Hematopoietic multipotent progenitor cell treated with erythropoietin and hydrocortisone succinate and interleukin-3 and kit ligand, for 15 days (in vitro differentiated cells): Measurements from ENCODE around the gene EMID1.
A peak's percentile ranks its signal among the peaks of the same experiment; 100 is the strongest.

ENCODE experiments used
- DNase-seq: peaks from one replicate; pipeline ENCODE4 v3.0.0-alpha.2; 2015; ENCODE audit warnings: low spot score

Gene EMID1

DNA sequence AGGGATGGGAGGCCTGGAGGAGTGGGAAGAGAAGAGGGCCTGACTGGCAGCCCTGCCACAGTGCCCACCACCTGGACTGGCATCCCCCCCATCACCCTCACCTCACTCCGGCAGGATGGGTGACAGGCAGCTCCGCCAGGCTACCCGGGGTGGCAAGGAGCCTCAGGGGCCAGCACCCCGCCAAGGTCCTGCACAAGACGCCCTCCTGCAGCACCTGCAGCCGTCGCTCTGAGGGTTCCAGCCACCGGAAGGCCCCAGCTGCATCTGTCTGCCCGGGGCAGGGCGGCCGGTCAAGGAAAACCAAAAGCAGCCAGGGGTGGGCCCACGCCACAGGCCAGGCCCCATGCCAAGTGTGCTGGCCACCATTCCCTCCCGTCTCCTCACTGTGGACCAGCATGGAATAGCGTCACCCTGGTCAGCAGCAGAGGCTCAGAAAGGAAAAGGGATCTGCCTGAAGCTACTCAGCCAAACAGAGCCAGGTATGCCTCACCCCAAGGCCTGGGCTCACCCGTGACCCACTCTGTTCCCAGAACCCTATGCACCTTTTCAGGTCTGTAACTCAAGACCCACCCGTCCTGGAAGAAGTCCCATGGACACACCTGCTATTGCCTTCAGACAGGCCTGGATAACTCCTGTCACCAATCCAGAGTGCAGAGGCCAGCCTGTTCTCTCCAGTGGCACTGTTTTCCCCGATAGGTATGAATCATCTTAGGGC lies 55.1 kb downstream of the EMID1 start:
- no peak for DNase-seq

DNA sequence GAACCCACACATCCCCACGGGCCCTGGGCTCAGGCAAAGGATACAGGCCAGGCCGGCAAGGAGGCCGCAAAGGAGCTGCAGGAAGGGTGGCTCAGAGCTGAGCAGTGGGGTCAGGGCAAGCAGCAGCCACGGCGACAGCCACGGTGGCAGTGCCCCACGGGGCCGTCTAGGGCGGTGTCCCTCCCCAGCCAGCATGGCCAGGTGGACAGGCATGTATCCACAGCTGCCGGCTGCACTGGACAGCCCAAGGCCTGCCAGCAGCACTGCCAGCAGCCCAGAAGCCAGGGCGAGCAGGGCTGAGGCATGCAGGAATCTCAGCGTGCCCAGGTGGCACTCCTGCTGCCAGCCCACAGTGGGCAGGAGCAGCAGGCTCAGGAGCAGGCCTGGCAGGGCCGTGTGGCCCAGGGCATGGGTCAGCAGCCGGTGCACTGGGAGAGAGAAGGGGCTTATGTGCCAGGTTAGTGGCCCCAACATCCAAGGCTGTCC lies 58.1 kb downstream of the EMID1 start:
- no peak for DNase-seq

DNA sequence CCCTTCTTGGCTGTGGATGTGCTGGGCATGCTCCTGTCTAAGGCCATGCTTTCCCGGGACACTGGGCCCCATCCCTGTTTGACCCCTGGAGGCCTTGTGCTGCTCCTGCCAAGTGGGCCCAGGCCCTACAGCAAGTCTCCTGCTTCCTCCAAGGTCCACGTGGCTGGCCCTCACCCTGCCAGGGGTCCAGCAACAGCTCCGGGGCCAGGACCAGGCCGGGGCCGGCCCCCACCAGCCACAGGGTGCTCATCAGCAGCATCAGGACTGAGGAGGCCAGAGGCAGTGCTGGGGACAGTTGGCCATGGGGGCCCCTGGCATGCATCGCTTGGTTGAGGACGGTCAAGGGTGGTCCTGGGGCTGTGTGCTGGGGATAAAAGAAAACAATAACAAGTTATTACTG lies 59.6 kb downstream of the EMID1 start:
- no peak for DNase-seq

DNA sequence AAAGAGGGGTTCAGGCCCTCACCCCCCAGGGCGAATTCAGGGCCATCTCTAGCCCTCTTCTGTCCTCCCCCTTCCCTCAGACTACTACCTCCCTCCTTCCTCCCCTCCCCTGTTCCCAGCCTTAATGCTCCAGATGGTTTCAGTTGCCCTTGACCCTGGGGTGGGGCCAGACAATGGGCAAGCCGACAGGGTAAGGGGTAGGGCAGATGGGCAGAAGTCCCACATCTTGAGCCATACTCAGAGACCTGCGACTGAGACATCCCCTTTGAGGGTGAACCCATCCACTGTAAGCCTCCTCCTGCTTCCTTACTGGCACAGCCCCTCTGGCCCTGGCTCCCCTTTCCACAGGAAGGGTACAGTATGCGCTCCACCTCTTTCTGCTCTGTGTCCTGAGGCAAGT lies 60.2 kb downstream of the EMID1 start:
- DNase-seq: no peak

DNA sequence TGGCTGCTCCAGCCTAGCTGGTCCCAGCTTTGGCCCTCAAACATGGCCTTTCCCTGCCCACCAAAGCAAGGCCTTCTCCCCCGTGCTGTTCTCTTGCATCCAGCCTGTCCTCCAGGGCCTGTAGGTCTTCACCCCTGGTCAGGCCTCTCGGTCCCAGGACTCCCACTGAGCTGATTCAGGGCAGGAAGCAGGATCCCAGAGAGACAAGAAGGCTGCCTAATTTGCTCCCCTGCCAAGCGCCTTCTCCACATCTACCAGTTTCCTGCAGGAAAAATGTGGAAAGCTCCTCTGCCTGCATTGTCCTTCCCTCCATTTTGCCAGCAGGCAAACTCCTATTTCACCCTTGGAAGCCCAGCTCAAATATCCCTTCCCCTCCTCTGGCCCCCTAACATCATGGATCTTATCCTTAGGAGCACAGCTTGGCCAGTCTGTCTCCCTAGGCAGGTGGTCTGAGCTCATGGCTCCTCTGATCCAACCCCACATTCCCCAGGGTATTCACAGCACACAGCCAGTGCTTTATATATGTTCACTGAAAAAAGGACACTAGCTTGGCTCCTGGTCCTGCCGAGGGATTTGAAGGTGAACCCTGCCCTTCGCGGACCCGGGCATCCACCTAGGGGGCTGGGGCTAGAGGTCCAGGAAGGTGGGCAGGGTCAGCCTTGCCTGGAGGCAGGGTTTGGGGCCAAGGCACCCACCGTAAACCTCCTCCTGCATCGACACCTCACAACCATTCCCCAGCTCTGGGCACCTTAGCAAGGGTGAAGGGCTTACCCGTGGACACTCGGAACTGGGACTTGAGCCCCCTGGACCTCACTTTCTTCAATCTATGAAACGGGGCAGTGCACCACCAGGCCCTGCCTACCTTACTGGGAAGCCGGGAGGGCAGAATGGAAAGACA lies 61.1 kb downstream of the EMID1 start:
- DNase-seq: no peak

DNA sequence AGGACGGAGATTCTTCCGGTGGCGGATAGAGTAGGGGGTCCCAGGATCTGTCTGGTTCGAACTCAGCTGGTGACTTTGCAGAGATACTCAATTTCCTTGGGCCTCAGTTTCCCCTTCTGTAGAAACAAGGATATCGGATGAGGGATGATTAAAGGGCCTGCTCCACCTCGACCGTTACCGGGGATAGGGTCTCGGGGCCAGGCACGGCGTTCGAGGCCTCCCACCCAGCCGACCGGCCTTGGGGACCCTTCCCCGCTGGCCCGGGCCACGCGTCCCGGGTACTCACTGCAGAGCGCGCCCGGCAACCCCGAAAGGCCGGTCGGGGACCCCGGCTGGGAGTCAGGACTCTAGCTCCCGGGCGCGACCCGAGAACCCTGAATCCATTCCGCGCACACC lies 61.8 kb downstream of the EMID1 start:
- DNase-seq: no peak

DNA sequence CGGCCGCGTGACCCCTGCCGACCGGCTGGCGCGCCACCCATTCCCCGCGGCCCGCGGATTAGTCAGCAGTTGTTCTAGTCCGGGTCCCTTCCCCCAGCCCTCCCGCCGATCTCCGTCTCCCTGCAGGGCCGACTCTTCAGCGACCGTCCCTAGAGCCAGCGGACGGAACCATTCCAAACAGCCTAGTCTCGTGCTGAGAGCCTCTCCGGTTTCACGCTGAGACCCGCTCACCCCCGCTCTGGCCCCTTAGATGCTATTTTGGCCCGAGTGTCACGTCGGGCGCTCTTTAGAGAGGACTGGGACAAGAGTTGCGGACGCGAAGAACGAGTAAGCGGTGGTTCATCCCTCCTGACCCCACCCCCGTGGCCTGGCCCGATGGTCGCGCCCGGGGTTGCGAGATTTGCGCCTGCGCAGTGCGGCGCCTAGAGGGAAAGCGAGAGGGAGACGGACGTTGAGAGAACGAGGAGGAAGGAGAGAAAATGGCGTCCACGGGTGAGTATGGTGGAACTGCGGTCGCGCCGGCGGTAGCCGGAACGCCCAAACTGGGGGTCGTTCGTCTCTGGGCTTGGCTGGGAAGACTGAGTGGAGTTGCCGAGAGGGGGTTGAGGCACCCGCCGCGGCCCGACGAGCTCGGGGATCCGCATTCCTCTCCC lies 62.3 kb downstream of the EMID1 start, which contains the start of the genes EWSR1 and RHBDD3:
Gene EWSR1, plus strand, starts transcription at position 411 of the 653 bp plus-strand sequence. Its CDS starts 69 bp downstream, at position 480.
Gene RHBDD3, minus strand, starts transcription at position 124 of the 653 bp plus-strand sequence. CDS start 2,355 bp downstream, outside the sequence.
- peak; percentile 96 for DNase-seq

DNA sequence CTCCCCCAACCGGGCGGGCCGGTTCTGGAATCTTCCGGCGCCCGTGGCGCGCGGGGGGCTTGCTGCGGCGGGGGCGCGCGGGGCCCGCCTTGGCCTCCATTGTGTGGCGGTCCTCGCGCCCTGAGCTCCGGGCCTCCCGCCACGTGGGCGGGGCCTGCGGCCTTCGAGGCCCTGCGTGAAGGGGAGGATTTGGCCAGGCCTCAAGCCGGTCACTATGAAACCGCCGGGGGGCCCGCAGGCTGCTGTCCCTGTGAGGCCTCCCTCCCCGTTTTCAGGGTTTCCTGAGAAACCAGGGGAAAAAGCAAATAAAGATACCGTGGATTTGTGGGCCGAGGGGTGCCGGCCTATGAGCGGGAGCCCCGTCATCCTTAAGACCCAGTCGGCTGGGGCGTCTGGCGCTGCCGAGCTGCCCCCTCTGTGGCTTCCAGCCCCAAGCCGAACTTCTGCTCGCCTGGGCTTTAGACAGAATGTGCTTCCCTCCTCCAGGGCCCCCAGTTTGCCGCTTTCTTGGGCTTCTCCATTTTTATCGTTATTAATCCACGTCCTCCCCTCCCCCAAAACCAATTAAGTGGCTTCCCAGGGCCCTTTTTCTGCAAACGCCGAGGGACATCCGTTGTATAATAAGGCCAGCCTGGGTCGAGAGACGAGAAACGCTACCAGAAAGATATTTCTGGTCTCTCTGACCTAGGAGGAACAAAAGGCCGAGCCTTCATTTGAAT lies 63.0 kb downstream of the EMID1 start:
- DNase-seq: peak; percentile 53

DNA sequence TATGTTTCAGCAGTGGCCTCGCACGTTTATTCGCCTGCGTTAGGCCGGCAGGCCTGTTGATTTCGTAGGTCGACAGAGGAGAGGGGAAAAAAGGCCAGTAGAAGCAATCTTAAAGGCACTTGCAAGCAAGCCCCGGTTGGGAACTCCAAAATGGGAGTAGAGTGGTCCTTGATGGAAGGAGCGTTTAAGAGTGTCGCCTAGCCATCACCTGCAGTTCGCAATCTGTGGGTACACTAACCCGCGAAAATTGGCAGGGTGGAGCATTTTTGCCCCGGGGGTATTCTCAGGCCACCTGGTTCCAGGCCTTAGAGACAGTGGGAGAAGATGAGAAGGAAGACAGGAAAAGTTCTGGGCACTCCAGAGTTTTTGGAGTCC lies 63.5 kb downstream of the EMID1 start:
- no peak for DNase-seq

DNA sequence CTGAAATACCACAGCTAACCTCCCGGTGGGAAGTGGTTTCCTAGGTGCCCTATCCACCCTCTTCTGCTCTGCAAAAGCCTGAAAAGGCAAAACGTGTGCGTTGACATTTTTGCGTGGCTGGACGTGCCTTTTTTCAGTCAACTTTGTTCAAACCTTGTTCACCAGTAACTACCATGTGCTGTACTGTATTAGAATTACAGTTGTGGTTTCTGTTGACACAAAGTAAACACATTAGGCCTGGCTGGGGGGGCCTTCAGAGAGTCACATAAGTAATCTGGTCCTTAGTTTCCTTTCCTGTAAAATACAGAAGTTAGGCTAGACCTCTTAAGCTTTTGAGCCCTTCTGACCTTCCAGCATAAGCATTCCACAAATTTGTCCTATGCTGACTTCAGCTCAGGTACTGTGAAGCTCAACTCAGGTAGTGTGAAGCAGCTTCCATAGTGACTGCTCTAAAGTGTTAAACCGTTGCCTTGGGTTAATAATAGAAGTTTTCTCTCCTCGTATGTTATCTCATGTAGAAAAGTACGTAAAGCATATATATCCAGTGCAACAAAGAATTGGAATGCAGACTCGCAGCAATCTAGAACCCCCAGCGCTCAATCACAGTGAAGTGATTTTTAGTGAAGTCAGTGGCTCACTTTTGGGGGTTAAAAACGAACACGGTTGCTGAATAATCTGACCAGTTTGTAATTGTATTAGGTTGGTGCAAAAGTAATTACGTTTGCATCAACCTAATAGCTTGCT lies 64.2 kb downstream of the EMID1 start:
- DNase-seq: peak; percentile 12

DNA sequence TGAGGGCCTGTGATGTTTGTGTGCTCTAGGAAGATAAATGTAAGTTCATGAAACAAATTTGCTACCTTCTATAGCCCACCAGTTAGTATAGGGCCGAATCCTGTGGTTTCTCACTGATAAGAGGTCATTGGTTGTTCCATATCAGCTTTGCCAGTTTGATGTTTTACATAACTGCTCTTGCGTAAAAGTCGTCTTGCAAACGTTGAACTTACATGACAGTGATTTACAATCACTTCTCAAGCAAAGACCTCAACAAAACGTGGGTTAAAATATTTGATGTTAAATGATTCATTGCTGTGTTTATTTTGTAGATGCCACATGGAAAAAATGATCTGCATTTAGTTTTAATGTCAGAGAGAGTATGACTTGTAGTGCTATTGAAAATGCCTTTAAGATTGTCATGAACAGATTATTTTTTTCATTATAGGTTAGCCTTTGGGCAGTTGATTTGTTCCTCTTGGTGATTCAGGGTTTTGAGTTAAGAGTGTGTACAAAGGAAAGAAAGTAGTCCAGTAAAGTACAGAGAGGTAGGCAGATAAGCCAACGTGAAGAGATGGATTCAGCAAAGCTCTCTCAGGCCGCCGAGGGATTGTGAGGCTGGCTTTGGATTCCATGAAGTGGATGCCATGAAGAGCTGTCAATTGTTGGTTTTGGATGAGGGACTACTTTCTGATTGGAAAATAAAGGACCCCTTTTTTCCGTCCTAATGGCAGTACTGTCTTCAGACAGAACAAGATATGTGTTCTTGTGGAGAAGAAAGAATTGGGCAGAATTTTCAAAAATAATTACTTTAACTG lies 65.0 kb downstream of the EMID1 start:
- peak; percentile 52 for DNase-seq

DNA sequence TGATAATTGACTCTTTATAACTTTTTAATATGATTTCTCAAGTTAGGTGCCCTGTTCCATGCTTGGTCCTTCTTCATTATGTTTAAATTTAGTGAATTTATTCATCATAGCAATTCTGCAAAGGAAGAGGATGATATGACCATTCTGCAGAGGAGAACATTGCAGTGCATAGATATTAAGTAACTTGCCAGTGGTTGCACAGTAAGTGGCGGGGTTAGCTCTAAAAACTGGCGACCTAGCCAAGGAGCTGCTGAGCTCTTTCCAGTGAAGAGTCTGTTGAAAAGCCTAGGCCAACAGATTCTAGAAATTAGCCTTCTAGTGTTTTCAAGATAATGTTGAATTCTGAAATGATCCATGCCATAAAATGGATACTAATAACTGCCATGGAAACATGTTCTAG lies 66.9 kb downstream of the EMID1 start:
- no peak for DNase-seq

DNA sequence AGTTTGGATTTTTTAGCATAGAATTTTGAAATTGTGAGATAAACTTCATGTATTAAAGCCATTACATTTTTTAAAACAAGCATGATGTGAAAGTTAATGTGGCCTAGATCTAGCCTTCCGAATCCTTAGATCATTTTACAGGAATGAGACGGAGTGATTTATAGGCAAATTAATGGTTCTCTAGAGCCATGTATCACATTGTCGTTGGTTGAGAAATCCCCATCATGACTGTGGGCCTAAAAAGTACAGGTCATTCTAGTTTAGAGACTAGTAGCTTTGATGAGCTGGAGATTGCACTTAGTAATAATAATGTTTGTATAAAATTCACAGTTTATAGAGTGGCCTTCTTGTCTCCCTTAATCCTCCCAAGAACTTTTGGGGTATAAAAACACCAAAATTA lies 69.5 kb downstream of the EMID1 start:
- no peak for DNase-seq

DNA sequence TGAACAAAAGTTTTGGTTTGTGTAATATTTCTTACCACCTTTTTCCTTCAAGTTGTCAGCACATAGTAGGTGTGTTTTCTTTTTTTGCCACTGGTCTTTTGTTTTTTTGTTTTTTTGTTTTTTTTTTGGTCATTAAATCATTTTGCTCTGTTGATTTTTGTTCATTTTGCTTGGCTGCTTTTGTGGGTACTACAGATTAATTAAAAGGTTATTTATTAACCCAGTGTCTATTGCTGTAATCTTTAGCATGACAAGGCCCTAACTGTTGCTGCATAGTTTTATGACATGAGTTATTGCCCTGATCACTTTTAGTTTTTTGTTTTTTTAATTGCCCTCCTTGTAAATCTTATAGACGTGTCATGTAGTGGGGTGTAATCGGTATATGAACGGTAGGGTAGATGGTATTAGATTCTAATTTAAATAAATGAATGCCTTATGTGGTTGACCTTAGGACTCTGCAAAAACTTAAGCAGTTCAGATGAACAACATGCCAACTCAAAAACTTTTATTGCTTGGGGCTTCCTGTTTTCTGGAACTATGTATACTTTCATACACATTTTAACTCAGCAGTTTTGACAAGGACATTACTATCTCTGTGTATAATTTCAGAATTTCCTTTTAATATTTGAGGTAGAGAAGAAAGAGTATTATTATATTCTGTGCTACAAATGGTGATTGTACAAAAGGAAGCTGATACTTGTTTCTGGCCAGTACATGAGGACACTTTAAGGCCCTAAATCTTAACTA lies 70.3 kb downstream of the EMID1 start:
- DNase-seq: no peak

DNA sequence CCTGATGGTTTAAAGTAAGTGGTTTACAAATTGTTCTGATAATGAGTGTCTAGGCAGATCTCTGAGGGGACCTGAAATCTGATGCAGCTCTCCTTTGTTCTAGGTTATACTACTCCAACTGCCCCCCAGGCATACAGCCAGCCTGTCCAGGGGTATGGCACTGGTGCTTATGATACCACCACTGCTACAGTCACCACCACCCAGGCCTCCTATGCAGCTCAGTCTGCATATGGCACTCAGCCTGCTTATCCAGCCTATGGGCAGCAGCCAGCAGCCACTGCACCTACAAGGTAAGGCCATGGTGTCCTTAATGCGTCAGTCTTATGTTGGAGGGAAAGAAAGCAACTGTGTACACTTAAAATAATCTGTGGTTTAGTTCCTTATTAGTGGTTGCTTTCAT lies 72.2 kb downstream of the EMID1 start:
- no peak for DNase-seq

DNA sequence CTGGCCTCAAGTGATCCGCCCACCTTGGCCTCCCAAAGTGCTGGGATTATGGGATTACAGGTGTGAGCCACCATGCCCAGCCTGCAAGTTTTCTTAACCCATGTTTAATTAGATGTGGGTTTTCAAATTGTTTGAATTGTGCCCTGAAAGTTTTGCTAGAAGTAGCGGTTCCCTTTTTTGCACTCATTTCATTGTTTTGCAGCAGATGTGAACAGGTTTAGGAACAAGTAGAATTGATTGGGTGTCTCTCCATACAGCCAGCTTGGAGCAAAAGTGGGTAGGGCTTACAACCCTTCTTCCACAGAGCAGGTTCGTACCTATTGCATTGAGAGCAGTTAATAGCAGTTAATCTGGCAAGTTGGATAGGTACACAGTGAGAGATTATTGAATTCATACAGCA lies 78.5 kb downstream of the EMID1 start:
- no peak for DNase-seq

DNA sequence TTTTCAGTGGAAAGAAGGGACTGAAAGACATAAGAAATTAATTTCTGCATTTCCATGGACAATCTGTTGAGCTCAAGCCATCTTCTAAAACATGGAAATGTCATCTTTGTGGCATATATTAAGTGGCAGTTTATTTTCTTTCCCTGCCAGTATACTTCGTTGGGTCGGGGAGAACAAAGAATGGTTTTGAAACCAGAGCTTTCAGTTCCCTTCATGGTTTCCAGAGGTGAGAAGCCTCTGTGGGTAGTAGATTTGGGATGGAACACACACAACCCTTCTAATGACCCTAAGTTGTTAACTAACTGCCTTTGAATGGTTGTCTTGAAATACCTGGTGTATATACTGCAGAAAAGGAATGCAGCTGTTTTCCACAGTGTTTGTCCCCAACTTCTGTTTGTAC lies 83.1 kb downstream of the EMID1 start:
- DNase-seq: no peak

DNA sequence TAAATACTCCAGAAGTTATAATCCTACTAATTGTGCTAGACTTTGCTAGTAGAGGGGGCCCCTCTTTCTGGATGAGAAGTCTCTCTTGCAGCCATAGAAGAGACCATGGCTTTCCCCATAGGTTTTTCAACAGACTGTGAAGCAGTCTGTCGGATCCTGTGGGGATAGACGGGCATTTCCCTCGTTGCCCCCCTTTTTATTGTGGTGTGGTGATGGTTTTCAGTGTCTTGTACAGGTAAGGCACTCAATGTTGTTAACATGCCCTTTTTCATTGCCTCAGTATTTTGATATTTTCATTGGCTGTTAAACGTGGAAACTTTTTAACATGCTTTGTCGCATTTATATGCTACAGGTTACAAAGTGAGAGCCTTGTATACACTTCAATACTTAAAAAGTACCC lies 84.4 kb downstream of the EMID1 start:
- no peak for DNase-seq

DNA sequence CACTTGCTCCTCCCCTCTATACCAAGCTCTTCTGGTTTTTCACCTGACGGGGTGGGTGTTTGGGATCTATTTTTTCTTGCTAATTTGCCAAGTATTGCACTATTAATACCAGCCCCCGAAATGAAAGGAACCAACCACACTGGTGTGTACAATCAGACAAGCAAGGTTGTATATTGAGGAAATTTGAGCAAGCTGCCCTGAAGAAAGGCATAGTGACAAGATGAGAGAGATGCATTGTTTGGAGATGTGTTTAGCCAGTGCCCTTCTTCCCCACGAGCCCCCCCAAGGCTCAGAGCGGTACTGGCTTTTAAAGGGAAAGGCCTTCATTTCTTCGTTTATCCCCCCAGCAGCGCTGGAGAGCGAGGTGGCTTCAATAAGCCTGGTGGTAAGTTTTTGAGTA lies 85.5 kb downstream of the EMID1 start:
- DNase-seq: no peak

DNA sequence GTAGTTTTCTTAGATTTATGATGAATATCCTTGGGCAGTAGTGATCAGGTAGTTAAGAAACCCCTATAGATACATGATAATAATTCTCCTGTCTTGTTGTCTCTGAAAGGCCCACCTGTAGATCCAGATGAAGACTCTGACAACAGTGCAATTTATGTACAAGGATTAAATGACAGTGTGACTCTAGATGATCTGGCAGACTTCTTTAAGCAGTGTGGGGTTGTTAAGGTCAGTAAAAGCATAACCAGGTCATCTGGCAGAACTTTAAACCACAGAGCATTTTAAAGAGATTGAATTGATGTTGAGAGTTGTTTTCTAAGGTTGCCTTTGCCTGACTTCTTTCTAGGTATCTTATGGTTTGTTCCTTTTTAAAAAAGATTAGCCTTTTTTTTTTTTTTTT lies 86.7 kb downstream of the EMID1 start:
- no peak for DNase-seq
